NB4 (cell line): ENCODE results near the gene ANGEL1.

ENCODE experiments used
- DNase-seq: peaks from one replicate; pipeline ENCODE4 v3.0.0; 2010; ENCODE audit warnings: low read depth
- H3K4me3 ChIP-seq: one replicate; pipeline ENCODE4 v1.5.1; 2011; ENCODE audit warnings: mild to moderate bottlenecking, low read depth, low read length, moderate library complexity
- MYC ChIP-seq: IDR thresholded peaks from 2 replicates; pipeline ENCODE4 v1.6.1; 2011; ENCODE audit warnings: low read depth, low read length
- POLR2A ChIP-seq: IDR thresholded peaks from 2 replicates; pipeline ENCODE4 v1.6.1; 2011; ENCODE audit warnings: mild to moderate bottlenecking; ENCODE audit not compliant: insufficient read length; ENCODE audit errors: extremely low read depth
- TF ChIP-seq, protein P1 (sequence below): IDR thresholded peaks from one replicate; pipeline ENCODE4 v1.5.1; 2012; ENCODE audit warnings: low read depth, low read length
- TF ChIP-seq, protein P2 (sequence below): IDR thresholded peaks from 2 replicates; pipeline ENCODE4 v1.6.1; 2011; ENCODE audit warnings: low read depth, low read length

Gene ANGEL1

GRCh38 chr14:76742185-76742584, 70.5 kb downstream of the ANGEL1 start:
- TF ChIP-seq, protein P1, sequence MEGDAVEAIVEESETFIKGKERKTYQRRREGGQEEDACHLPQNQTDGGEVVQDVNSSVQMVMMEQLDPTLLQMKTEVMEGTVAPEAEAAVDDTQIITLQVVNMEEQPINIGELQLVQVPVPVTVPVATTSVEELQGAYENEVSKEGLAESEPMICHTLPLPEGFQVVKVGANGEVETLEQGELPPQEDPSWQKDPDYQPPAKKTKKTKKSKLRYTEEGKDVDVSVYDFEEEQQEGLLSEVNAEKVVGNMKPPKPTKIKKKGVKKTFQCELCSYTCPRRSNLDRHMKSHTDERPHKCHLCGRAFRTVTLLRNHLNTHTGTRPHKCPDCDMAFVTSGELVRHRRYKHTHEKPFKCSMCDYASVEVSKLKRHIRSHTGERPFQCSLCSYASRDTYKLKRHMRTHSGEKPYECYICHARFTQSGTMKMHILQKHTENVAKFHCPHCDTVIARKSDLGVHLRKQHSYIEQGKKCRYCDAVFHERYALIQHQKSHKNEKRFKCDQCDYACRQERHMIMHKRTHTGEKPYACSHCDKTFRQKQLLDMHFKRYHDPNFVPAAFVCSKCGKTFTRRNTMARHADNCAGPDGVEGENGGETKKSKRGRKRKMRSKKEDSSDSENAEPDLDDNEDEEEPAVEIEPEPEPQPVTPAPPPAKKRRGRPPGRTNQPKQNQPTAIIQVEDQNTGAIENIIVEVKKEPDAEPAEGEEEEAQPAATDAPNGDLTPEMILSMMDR: no peak
- no peak for TF ChIP-seq MYC
- TF ChIP-seq POLR2A: no peak
- TF ChIP-seq, protein P2, sequence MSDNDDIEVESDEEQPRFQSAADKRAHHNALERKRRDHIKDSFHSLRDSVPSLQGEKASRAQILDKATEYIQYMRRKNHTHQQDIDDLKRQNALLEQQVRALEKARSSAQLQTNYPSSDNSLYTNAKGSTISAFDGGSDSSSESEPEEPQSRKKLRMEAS: no peak
- DNase-seq: no peak

GRCh38 chr14:76741074-76741473, 71.6 kb downstream of the ANGEL1 start:
- no peak overlapping the region for H3K4me3 ChIP-seq
- DNase-seq: no peak
- TF ChIP-seq MYC (no peak), POLR2A (no peak)
- TF ChIP-seq, protein P1: no peak
- TF ChIP-seq, protein P2: no peak

More at GRCh38 chr14:76742185-76742584, 70.5 kb downstream of the ANGEL1 start:
- H3K4me3 ChIP-seq: no peak overlapping the region
